ENCODE results near the gene EFNA3.

Gene EFNA3

GRCh38 chr1:155043793-155044192 is 34.8 kb upstream of the EFNA3 start:
- no peaks in the 10 kb centered on the region for H3K36me3 ChIP-seq
- no peak for TF ChIP-seq CTCF (IDR thresholded peaks at IDR 0.05; ENCODE audit: low read depth, low read length)
- H3K4me3 ChIP-seq (ENCODE audit: low read depth, low read length) = no peak overlapping the region
- no peaks in the 10 kb centered on the region for H3K9me3 ChIP-seq (ENCODE audit: severe bottlenecking)
- H3K27ac ChIP-seq = no peak overlapping the region
- no peaks in the 10 kb centered on the region for H3K27me3 ChIP-seq (ENCODE audit: insufficient read depth, low read depth, severe bottlenecking)
- no peak for DNase-seq

GRCh38 chr1:155044365-155044764 is 34.3 kb upstream of the EFNA3 start:
- Histone ChIP-seq H3K4me3 (ENCODE audit: low read depth, low read length) (no peak overlapping the region), H3K9me3 (ENCODE audit: severe bottlenecking) (no peaks in the 10 kb centered on the region), H3K27ac (peak overlapping the region; percentile 71), H3K27me3 (ENCODE audit: insufficient read depth, low read depth, severe bottlenecking) (no peaks in the 10 kb centered on the region), H3K36me3 (no peaks in the 10 kb centered on the region)
- no peak for DNase-seq
- no peak for TF ChIP-seq CTCF (IDR thresholded peaks at IDR 0.05; ENCODE audit: low read depth, low read length)

GRCh38 chr1:155044812-155045657 is 33.6 kb upstream of the EFNA3 start:
- peak; percentile 99 for DNase-seq
- no peaks in the 10 kb centered on the region for H3K9me3 ChIP-seq (ENCODE audit: severe bottlenecking)
- H3K4me3 ChIP-seq (ENCODE audit: low read depth, low read length) = no peak overlapping the region
- H3K27me3 ChIP-seq (ENCODE audit: insufficient read depth, low read depth, severe bottlenecking) = no peaks in the 10 kb centered on the region
- no peaks in the 10 kb centered on the region for H3K36me3 ChIP-seq
- H3K27ac ChIP-seq = peak overlapping the region; percentile 71
- TF ChIP-seq CTCF (IDR thresholded peaks at IDR 0.05; ENCODE audit: low read depth, low read length) = peak; percentile 99

GRCh38 chr1:155048449-155049334 is 29.9 kb upstream of the EFNA3 start:
- TF ChIP-seq CTCF (IDR thresholded peaks at IDR 0.05; ENCODE audit: low read depth, low read length) = 0 out of 2 replicates have a peak, but pooled peaks have one; percentile 9
- H3K27me3 ChIP-seq (ENCODE audit: insufficient read depth, low read depth, severe bottlenecking) = no peaks in the 10 kb centered on the region
- H3K27ac ChIP-seq = peak overlapping the region; percentile 93

GRCh38 chr1:155049651-155050559 is 28.7 kb upstream of the EFNA3 start:
- no peak for TF ChIP-seq CTCF (IDR thresholded peaks at IDR 0.05; ENCODE audit: low read depth, low read length)
- Histone ChIP-seq H3K36me3 (peaks cover 17% of the 10 kb centered on the region), H3K9me3 (ENCODE audit: severe bottlenecking) (no peaks in the 10 kb centered on the region), H3K4me3 (ENCODE audit: low read depth, low read length) (peak overlapping the region; percentile 74), H3K27me3 (ENCODE audit: insufficient read depth, low read depth, severe bottlenecking) (no peaks in the 10 kb centered on the region), H3K27ac (peak overlapping the region; percentile 93)
- DNase-seq = no peak

More at GRCh38 chr1:155048449-155049334, 29.9 kb upstream of the EFNA3 start:
- DNase-seq = peak; percentile 96
- Histone ChIP-seq H3K4me3 (ENCODE audit: low read depth, low read length) (no peak overlapping the region), H3K36me3 (peaks cover 5% of the 10 kb centered on the region), H3K9me3 (ENCODE audit: severe bottlenecking) (no peaks in the 10 kb centered on the region)
